DMS53 treated with DMSO at 0.1 percent for 48 hours (cell line): ENCODE measurements around the gene TMEM91.

Experiments used
- DNase-seq: peaks from one replicate; lab custom pipeline; 2025; ENCODE audit not compliant: unreplicated experiment; lab: John Stamatoyannopoulos, UW

The TMEM91 gene

GRCh38 chr19:41409288-41409687 is 33.0 kb downstream of the TMEM91 start:
- DNase-seq, result peak; percentile 97

- no peak for DNase-seq
Observed at GRCh38 chr19:41410336-41411054, 34.2 kb downstream of the TMEM91 start.

- DNase-seq, result no peak
Observed at GRCh38 chr19:41411100-41411967, 35.0 kb downstream of the TMEM91 start.

- DNase-seq, result no peak
Observed at GRCh38 chr19:41411968-41412265, 35.6 kb downstream of the TMEM91 start.

GRCh38 chr19:41412953-41413352 is 36.6 kb downstream of the TMEM91 start:
- no peak for DNase-seq

- no peak for DNase-seq
Observed at GRCh38 chr19:41413947-41414346, 37.6 kb downstream of the TMEM91 start.

- DNase-seq, result no peak
Observed at GRCh38 chr19:41414461-41414860, 38.1 kb downstream of the TMEM91 start.

- peak; percentile 99 for DNase-seq
Observed at GRCh38 chr19:41415154-41415571, 38.8 kb downstream of the TMEM91 start.

- peak; percentile 96 for DNase-seq
Observed at GRCh38 chr19:41416194-41416674, 39.9 kb downstream of the TMEM91 start.

GRCh38 chr19:41420101-41420880 is 44.0 kb downstream of the TMEM91 start:
- DNase-seq, result no peak

- DNase-seq, result peak; percentile 95
Observed at GRCh38 chr19:41421314-41421713, 45.0 kb downstream of the TMEM91 start.

GRCh38 chr19:41421973-41422372 is 45.6 kb downstream of the TMEM91 start:
- no peak for DNase-seq

- DNase-seq, result no peak
Observed at GRCh38 chr19:41422456-41422855, 46.1 kb downstream of the TMEM91 start.

- DNase-seq, result no peak
Observed at GRCh38 chr19:41422955-41423354, 46.6 kb downstream of the TMEM91 start.

- DNase-seq, result no peak
Observed at GRCh38 chr19:41424335-41425173, 48.2 kb downstream of the TMEM91 start.

- no peak for DNase-seq
Observed at GRCh38 chr19:41425174-41426115, 49.1 kb downstream of the TMEM91 start.

- no peak for DNase-seq
Observed at GRCh38 chr19:41426116-41426841, 49.9 kb downstream of the TMEM91 start.

GRCh38 chr19:41426952-41427646 is 50.8 kb downstream of the TMEM91 start, which contains the start of gene B3GNT8:
Gene B3GNT8 (minus strand): TSS chr19:41427374. CDS start chr19:41426778, 596 bp downstream.
- DNase-seq, result peak; percentile 82
